SK-N-MC (cell line): ENCODE data around the gene HAVCR1.

Source experiments
- DNase-seq: peaks from one replicate; pipeline ENCODE4 v3.0.0-alpha.2; 2011; ENCODE audit warnings: low read depth, low spot score
- H3K27ac ChIP-seq: fragments of 200-600 bp; sonication (generic); 2 replicates; pipeline ENCODE4 v1.5.1; 2016; ENCODE audit warnings: mixed run types
- H3K36me3 ChIP-seq: fragments of 200-600 bp; sonication (generic); 2 replicates; pipeline ENCODE4 v1.6.1; 2017; ENCODE audit warnings: antibody characterized with exemption, low read length, mixed read lengths; ENCODE audit not compliant: insufficient read depth
- H3K4me3 ChIP-seq: fragments of 200-600 bp; sonication (generic); 2 replicates; pipeline ENCODE4 v1.5.1; 2016
- H3K9ac ChIP-seq: fragments of 200-600 bp; sonication (generic); 2 replicates; pipeline ENCODE4 v1.8.0; 2017; ENCODE audit warnings: mixed run types, mixed read lengths; ENCODE audit not compliant: insufficient read length
- H3K9me3 ChIP-seq: fragments of 200-600 bp; sonication (generic); 2 replicates; pipeline ENCODE4 v1.6.1; 2017; ENCODE audit warnings: low read depth, mild to moderate bottlenecking, antibody characterized with exemption, low read length, moderate library complexity, mixed read lengths
- EZH2 ChIP-seq: fragments of 200-600 bp; sonication (generic); IDR thresholded peaks from one replicate; pipeline ENCODE4 v1.6.1; 2017; ENCODE audit warnings: antibody characterized with exemption
- FOXP2 ChIP-seq: optimal IDR thresholded peaks from 2 replicates; pipeline ENCODE3; 2011; ENCODE audit warnings: mild to moderate bottlenecking, moderate library complexity; ENCODE audit not compliant: insufficient read depth; ENCODE audit errors: extremely low read length, control extremely low read depth
- POLR2AphosphoS5 ChIP-seq: IDR thresholded peaks from 2 replicates; pipeline ENCODE4 v1.6.1; 2012; ENCODE audit warnings: mild to moderate bottlenecking, low read depth, low read length, borderline replicate concordance

Gene HAVCR1

DNA sequence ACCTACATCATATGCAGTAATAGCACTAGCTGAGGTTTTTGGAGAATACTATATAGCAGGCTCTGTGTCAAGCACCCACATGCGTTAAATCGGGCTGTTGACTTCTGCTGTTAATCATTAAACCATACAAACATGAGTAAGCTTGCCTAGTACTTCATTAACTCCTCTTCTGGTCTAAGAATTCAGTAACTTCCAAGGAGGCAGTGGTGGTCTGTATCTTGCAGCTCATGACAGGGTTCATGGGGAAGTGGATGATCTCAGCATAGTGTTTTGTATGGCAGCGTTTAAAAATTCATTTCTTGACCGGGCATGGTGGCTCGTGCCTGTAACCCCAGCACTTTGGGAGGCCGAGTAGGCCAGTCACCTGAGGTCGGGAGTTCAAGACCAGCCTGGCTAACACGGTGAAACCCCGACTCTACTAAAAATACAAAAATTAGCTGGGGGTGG, at the start of gene HAVCR1:
Gene HAVCR1, minus strand, starts transcription at position 24 of the 447 bp plus-strand sequence. CDS start 1,173 bp downstream, outside the sequence.
- Histone ChIP-seq H3K9me3 (no peaks in the 10 kb centered on the region), H3K36me3 (no peaks in the 10 kb centered on the region), H3K27ac (no peak within 1 kb of the TSS), H3K4me3 (no peak within 1 kb of the TSS), H3K9ac (no peak within 1 kb of the TSS)
- DNase-seq = no peak
- TF ChIP-seq POLR2AphosphoS5 (no peak), EZH2 (no peak), FOXP2 (no peak)

DNA sequence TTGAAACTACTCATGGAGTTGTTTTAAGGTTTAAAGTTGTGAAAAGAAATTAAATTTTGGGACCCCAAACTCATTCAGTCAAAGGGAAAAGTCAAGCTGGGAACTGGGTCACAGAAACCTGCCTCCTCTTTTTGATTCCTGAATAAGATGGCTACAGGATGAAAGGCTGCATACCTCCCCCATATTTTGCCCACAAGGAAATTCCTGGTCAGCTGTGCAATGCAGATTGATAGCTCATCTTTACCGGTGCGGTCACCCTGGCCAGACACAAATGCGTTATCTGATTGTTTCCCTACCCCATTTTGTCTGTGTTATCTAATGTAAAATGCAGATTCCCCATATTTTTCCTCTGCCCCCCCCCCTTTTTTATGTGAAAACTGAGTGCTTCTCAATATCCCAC, 48.6 kb upstream of the HAVCR1 start:
- no peak overlapping the region for H3K9ac ChIP-seq
- DNase-seq = no peak
- H3K4me3 ChIP-seq = no peak overlapping the region
- no peaks in the 10 kb centered on the region for H3K9me3 ChIP-seq
- no peaks in the 10 kb centered on the region for H3K36me3 ChIP-seq
- no peak overlapping the region for H3K27ac ChIP-seq
- no peak for TF ChIP-seq FOXP2
- no peak for TF ChIP-seq EZH2
- no peak for TF ChIP-seq POLR2AphosphoS5

DNA sequence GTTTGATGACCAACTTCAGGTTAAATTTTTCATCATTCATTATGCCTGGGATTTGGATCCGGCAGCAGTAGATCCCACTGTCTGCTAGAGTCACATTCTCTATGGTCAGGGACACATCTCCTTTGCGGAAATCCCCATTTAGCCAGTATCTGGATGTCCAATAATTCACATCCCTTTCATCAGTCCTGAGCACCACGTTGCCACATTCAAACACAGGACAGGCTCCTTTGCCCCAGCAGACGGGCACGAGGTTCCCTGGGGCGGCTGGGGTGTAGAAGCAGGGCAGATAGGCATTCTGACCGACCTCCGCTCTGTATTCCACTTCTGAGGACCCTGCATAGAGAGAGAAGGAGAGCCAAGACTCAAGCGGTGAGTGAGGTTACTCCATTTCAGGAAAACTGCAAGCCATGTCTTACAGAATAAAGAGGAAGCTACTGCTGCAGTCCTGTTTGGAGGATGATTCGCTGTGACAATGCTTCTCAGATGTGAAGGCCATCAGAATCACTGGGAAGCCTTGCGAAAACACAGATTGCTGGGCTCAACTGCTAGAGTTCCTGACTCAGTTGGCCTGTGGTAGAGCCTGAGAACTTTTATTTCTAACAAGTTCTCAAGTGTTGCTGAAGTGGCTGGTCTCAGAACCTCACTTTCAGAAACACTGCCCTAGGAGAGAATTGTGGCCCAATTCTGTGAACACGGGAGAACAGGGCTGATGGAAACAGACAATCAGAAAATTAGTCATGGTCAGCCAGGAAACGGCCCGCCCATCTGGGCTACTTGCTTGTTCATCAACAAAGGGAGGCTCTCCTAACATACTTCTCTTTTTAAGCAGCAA, 47.9 kb upstream of the HAVCR1 start:
- no peak for DNase-seq
- Histone ChIP-seq H3K27ac (no peak overlapping the region), H3K4me3 (no peak overlapping the region), H3K36me3 (no peaks in the 10 kb centered on the region), H3K9ac (no peak overlapping the region), H3K9me3 (no peaks in the 10 kb centered on the region)
- TF ChIP-seq FOXP2 = no peak
- no peak for TF ChIP-seq EZH2
- TF ChIP-seq POLR2AphosphoS5 = no peak

DNA sequence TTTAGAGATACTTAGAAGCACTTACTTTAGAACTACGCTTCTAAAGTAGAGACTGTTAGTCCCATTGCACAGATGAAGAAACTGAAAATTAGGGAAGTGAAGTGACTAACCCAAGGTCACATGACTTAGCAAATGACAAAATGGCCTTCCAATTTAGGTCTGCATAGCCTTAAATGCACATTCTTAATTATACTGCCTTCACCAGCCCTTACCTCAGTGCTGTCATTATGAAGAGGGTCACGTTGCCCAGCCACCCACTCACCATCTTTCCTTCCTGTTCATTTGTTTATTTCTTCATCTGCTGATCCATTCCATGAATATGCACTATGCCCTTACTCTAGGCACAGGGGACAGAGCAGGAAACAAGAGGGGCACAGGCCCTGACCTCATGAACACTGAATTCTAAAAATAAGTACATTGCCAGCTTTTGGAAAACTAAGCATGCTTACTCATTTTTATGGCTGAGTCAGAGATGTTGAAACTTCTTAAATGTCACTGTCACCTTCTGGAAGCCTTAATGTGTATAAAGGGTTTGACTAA, 41.3 kb upstream of the HAVCR1 start:
- no peak for TF ChIP-seq POLR2AphosphoS5
- TF ChIP-seq FOXP2 = no peak
- TF ChIP-seq EZH2 = no peak
- Histone ChIP-seq H3K9ac (no peak overlapping the region), H3K4me3 (no peak overlapping the region), H3K36me3 (no peaks in the 10 kb centered on the region), H3K27ac (no peak overlapping the region), H3K9me3 (no peaks in the 10 kb centered on the region)
- no peak for DNase-seq

DNA sequence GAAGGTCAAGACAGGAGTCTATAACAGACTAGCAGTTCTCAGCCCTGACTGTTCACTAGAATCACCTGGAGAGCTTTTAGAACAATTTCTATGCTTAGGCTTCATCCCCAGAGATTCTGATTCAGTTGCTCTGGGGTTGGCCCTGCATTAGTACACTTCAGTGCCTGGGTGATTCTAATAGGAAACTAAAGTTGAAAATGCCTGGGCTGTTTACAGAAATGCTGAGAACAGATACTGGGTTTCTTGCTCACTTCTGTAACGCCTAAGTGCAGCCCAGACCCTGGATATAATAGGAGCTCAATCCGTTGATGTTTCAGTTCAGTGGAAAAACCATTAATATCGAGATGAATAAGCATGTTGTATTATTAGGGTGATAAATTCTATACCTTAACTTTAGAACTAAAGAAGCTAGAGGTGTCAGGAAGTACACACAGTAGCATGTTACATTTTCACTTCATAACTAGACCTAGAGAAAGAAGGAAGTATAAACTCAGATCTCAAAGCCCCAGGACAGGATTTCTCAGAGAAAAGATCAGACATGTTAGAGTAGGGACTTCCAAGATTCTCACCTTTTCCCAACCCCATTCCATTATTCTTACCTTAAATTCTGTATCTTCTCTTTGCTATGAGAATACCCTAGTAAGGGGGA, 29.6 kb upstream of the HAVCR1 start:
- H3K36me3 ChIP-seq = no peaks in the 10 kb centered on the region
- H3K9ac ChIP-seq = no peak overlapping the region
- DNase-seq = no peak
- no peak overlapping the region for H3K4me3 ChIP-seq
- H3K9me3 ChIP-seq = no peaks in the 10 kb centered on the region
- TF ChIP-seq EZH2 (no peak), POLR2AphosphoS5 (no peak), FOXP2 (no peak)
- no peak overlapping the region for H3K27ac ChIP-seq

DNA sequence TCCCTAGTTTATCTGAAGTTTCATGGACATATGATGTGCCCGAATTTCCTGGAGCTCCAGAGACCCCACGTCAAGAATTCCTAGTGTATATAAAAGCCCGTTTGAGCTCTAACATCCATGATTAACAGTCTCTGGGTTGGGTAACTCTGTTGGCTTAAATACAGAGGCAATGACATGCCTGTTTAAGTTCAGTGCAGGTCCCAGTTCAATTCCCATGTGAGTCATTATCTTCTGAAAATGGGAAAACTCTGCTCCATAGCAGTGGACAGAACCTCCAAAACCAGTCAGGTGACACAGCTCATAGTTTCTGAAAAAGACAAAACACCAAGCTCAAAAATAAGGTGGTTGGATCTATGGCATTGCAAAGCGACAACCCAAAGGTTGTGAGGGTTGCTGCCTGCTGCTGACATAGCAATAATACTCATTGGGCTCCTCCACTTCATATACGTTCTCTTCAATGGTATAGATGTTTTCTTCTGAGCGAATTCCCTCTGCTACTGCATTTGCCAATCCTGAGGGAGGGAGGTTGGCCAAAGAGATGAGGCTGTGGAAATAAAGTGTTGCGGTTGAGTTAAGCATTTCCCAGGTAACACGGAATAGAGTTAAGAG, 27.9 kb upstream of the HAVCR1 start:
- Histone ChIP-seq H3K27ac (no peak overlapping the region), H3K9ac (no peak overlapping the region), H3K4me3 (no peak overlapping the region), H3K9me3 (no peaks in the 10 kb centered on the region), H3K36me3 (no peaks in the 10 kb centered on the region)
- no peak for DNase-seq
- TF ChIP-seq FOXP2 = no peak
- no peak for TF ChIP-seq POLR2AphosphoS5
- TF ChIP-seq EZH2 = no peak

DNA sequence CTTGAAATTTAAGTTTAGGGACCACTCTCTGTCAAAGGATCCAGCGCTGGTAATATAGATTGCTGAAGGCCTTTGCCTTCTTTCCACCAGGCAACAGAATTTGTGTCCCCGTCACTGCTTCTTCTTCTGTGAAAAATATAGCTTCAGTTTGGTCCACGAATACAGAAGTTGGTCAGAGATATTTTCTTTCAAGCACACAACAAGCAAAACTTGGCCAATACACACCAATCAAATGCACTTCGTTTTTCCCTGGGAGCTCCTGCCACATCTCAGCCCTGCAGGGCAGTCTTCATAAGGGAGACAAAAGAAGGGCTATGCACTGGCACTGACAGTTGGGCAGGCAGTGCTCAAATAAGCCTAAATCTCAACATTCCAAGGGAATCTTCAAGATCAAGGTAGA, 27.0 kb upstream of the HAVCR1 start:
- Histone ChIP-seq H3K27ac (no peak overlapping the region), H3K9me3 (no peaks in the 10 kb centered on the region), H3K9ac (no peak overlapping the region), H3K36me3 (no peaks in the 10 kb centered on the region), H3K4me3 (no peak overlapping the region)
- DNase-seq = no peak
- TF ChIP-seq EZH2 = no peak
- TF ChIP-seq POLR2AphosphoS5 = no peak
- no peak for TF ChIP-seq FOXP2

DNA sequence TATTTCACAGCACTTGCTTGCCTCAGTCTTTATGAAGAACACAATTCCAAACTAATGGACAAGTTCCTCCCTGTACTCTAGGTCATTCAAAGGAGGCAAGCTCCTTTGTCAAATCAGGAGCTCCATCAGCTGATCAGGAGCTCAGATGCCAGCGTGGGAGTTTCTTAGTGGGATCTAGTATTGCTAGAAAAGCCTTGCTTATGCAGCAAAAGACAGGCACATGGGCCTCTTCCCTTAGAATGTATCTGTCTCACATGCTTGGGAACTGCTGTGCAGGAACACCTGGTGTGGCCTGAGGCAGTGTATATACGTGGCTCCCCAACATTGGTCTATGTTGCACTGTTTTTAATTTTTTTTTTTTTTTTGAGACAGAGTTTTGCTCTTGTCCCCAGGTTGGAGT, 21.4 kb upstream of the HAVCR1 start:
- DNase-seq = no peak
- Histone ChIP-seq H3K9ac (no peak overlapping the region), H3K4me3 (no peak overlapping the region), H3K9me3 (no peaks in the 10 kb centered on the region), H3K27ac (no peak overlapping the region), H3K36me3 (no peaks in the 10 kb centered on the region)
- no peak for TF ChIP-seq POLR2AphosphoS5
- TF ChIP-seq FOXP2 = no peak
- TF ChIP-seq EZH2 = no peak
